Epithelial cell of proximal tubule (primary cell): ENCODE data around the gene PRR19. TPM values are rescaled to one million over a fixed set of nuclear protein-coding genes. Genes with fewer than 3 reads are reported as not detected.

Experiments used
- DNase-seq: peaks from one replicate; pipeline ENCODE4 v3.0.0-alpha.2; 2011; ENCODE audit warnings: low read depth
- H3K4me3 ChIP-seq: 2 replicates; pipeline ENCODE4 v1.5.1; 2011; ENCODE audit warnings: low read depth, mild to moderate bottlenecking, low read length
- CTCF ChIP-seq: conservative IDR thresholded peaks from 2 replicates; pipeline ENCODE4 v1.5.1; 2012; ENCODE audit warnings: low read depth, mild to moderate bottlenecking, low read length
- total RNA-seq: library from RNA; depleted of rRNA; stranded (reverse); fragments of >200 nt; gene quantifications from 2 replicates; pipeline ENCODE4 v1.2.3, GENCODE V29; 2015

PRR19 gene
- total RNA-seq, 1 donor from 2014 or later: 0.23 TPM

DNA sequence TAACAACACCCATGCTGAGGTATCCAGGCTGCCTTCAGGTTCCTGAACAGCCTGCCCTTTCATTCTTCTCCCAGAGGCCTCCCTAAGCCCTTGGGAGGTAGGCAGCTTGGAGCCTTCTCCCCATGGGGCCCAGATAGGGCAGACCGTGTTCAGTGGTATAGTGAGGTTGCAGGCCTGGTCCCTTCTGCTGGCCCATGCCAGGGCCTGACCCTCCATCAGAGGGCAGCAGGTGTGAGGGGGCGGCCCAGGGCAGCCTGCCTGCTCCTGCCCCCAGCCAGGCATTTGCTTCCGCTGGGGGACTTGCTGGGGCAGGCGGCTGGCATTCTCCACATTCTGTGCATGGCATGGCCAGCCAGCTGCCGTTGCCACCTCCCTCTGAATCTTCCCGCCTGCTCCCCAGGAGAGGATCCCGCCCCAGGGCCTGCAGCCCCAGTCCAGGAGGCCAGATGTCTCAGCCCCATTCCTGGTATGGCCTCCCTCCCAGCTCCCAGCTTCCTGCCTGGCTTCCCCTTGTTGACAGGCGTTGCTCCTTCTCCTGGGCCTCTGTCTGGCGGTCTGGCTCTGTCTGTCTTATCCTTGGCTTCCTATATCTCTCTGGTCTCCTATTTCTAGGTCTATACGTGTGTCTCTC lies 24.0 kb upstream of the PRR19 start:
- no peak overlapping the region for H3K4me3 ChIP-seq

DNA sequence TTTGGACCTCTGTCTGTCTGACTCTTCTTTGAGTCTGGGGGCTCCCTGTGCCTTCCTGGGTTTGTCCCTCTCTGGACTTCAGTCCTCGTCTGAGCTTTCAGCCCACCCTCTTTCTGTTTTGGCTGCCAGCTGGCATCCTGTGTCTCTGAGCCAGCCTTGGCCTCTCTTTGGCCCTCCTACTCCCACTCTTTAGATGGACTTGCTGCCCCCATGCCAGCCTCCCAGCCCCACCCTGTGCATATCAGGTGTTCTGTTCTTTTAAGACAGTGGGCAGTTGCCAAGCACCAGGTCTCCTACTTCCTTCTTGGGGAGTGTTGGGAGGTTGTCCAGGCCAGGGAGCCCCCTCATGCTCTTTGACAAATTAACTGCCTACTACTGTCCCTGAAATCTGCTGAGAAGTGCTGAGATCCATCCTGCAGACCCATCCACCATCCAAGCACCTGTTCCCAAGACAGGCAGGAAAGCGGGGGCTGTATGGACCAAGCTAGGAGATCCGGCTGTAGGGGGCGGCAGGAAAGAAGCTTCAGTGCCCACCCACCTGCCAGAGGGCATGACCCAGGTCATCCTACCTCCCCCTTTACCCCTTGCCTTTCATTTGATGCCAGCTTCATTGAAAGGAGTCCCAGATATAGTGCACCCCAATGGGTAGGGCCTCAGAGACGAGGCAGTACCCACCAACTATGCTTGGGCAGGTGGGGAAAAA lies 23.3 kb upstream of the PRR19 start:
- DNase-seq: no peak
- no peak for TF ChIP-seq CTCF
- H3K4me3 ChIP-seq: no peak overlapping the region

More for the DNA sequence above, 24.0 kb upstream of the PRR19 start:
- no peak for DNase-seq
- TF ChIP-seq CTCF: no peak

GRCh38 chr19:42279155-42279901 lies 22.6 kb upstream of the PRR19 start:
- TF ChIP-seq CTCF: no peak
- no peak for DNase-seq
- H3K4me3 ChIP-seq: peak overlapping the region; percentile 71

GRCh38 chr19:42279902-42280814 lies 21.8 kb upstream of the PRR19 start:
- no peak for DNase-seq
- peak overlapping the region; percentile 71 for H3K4me3 ChIP-seq
- TF ChIP-seq CTCF: peak; percentile 81

GRCh38 chr19:42280815-42281145 lies 21.2 kb upstream of the PRR19 start:
- DNase-seq: no peak
- peak overlapping the region; percentile 71 for H3K4me3 ChIP-seq
- TF ChIP-seq CTCF: no peak

DNA sequence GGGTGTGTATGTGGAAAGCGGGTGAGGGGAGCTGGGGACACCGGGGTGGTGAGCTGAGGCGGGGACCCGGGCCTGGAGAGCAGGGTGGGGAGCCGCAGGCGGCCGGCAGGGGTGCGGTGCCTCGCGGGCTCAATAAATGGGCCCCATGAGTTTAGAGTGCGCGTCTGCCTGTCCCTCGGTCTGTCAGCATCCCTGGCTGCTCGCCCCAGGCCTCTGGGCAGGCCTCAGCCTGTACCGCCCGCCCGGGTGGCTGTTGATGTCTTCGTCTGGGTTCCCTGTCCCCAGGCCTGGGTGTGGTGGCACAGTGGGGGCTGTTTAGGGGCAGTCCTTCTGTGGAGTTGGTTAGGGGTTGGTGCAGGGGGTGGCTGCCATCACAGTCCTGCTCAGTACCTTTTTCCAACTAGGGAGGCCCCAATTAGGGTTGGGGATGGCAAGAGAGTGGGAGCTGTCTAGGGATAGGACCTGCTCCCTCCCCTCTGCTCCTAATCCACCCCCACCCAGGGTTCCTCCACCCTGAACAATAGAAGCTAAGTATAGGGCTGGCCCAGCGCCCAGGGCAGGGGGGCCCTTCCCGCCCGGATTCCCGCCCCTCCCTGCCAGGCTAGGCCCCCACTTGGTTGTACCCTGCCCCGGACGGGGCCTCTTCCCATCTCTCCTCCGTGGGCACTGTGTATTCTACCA lies 20.6 kb upstream of the PRR19 start:
- no peak for DNase-seq
- H3K4me3 ChIP-seq: peak overlapping the region; percentile 71

More for the DNA sequence above, 20.6 kb upstream of the PRR19 start:
- no peak for TF ChIP-seq CTCF
